GM12872 (cell line): ENCODE measurements around the gene AGAP3.

ENCODE experiments used
- TF ChIP-seq, protein P1 (sequence below): IDR thresholded peaks from 3 replicates; pipeline ENCODE4 v1.5.1; 2011; ENCODE audit warnings: low read depth, mild to moderate bottlenecking, low read length, moderate library complexity; ENCODE audit not compliant: insufficient read depth

AGAP3 gene

DNA sequence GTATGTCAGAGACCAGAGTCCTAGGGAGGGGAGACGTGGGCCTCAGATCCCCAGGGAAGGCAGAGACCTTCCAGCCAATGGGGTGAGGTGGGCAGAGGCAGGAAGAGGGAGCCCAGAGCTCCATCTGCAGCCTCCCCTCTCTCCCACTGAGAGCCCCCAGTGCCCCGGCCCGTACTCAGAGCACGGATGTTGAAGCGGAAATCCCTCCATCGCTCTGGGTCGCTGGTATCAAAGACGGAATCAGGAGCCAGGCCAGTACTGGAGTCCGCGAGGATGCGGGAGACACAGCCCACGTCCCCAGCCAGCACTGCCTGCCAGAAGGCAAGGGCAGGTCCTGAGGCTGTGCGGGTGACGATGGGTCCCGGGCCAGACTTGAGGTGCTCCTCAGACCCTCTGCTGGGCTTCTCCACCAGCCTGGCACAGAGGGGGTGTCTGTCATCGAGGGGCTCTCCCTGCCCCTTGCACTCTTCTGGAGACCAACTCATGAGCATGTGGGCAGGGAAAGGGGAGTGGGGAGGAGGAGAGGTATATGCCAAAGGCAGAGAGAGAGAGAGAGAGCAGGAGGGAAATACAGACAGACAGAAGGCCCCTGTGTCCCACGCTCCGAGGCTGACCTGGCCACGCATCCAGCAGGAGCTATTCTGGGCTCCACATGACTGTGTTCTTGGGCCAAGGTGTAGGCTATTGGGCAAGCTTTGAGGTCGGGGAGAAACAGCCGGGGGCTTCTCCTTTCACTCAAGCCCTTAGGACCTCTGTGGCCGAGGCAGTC, 100.5 kb downstream of the AGAP3 start, which contains the start of gene ASB10:
Gene ASB10 (minus strand): TSS at position 611 of the 769 bp plus-strand sequence. CDS start 120 bp downstream, at position 491.
- TF ChIP-seq, protein P1, sequence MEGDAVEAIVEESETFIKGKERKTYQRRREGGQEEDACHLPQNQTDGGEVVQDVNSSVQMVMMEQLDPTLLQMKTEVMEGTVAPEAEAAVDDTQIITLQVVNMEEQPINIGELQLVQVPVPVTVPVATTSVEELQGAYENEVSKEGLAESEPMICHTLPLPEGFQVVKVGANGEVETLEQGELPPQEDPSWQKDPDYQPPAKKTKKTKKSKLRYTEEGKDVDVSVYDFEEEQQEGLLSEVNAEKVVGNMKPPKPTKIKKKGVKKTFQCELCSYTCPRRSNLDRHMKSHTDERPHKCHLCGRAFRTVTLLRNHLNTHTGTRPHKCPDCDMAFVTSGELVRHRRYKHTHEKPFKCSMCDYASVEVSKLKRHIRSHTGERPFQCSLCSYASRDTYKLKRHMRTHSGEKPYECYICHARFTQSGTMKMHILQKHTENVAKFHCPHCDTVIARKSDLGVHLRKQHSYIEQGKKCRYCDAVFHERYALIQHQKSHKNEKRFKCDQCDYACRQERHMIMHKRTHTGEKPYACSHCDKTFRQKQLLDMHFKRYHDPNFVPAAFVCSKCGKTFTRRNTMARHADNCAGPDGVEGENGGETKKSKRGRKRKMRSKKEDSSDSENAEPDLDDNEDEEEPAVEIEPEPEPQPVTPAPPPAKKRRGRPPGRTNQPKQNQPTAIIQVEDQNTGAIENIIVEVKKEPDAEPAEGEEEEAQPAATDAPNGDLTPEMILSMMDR, result no peak

- TF ChIP-seq, protein P1, result no peak
Observed at GRCh38 chr7:151187409-151188251, 101.4 kb downstream of the AGAP3 start.

DNA sequence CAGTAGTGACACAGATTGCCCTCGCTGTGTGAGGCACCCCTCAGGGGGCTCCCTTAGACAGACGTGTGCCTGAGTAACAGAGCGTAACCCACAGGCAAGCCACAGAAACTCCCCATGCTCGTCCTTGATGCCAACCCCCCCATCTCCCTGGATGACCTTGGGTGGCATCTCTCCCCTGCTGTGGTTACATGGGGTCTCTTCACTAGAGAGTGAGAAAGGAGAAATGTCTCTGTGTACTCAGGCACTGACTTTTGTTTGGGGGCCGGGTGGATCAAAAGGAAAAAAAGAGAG, 101.9 kb downstream of the AGAP3 start:
- TF ChIP-seq, protein P1, result no peak

DNA sequence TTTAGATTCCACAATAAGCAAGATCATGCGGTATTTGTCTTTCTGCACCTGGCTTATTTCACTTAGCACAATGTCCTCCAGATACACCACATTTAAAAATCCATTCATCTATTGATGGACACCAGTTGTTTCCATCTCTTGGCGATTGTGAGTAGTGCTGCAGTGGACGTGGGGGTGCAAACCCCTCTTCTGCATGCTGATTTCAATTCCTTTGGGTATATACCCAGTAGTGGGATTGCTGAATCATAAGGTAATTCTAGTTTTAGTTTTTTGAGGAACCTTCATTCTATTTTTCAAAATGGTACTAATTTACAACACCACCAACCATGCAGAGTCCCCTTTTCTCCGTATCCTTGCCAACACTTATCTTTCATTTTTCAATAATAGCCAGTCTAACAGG, 102.8 kb downstream of the AGAP3 start:
- TF ChIP-seq, protein P1, result no peak

DNA sequence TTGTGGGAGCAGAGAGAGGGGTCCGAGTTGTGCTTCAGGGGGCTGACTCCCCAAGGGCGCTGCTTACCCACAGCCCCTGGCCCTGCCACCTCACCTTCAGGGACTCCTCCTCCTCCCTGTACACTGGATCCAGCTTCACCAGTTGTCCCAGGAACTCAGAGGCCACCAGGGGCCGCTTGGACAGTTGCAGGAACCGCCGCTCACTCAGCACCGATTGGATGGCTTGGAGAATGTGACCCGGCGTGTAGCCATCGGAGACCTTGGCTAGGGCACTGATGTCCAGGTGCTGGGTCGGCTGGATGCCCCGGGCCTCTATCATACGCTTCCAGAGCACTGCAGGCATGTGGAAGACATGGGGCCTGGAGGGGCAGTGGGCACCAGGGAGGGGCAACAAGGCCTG, 105.3 kb downstream of the AGAP3 start:
- TF ChIP-seq, protein P1, result no peak

DNA sequence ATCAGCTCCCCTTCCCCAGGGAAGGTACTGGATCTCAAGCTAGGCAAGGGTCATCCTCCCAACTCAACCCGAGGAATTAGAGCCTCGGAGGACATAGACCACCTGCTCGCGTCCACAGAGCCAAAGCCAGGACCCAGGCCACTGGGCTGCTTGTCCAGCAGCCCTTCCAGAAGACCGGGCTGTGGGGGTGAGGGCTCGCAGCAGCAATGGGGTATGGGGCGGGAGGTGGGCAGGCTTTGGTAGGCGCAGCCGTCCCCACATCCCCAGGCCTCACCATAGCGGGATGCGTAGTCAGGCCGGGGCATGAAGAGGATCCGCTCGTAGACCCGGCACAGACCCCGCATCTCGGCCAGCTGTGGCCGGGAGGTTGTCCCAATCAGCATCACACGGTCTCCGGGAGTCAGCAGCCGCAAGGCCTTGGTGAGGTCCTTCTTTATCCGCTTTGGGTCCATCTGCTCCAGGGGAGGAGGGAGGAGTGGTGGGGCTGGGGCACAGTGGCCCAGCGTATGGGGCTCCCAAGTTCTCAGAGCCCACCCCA, 105.8 kb downstream of the AGAP3 start:
- TF ChIP-seq, protein P1, result no peak
